K562 (cell line): ENCODE results near the gene PRELID1. TPM values are rescaled to one million over a fixed set of nuclear protein-coding genes. Genes with fewer than 3 reads are reported as not detected.

Experiments
- ATAC-seq: fragments of 200-7000 bp; cut with Tn5 transposase; 3 replicates; pipeline ENCODE4 v1.9.1; 2020; ENCODE audit warnings: moderate library complexity
- BruUV-seq: library from RNA; stranded (reverse); fragments of 400-500 nt; replicated peaks from 2 replicates; lab custom pipeline; 2021; lab: Mats Ljungman, UMichigan
- CTCF ChIA-PET: fragments of 300-600 bp; formaldehyde crosslinking; extraction: SDS; loops from one replicate; lab custom pipeline; 2021; ENCODE audit warnings: low intra/inter-chr PET ratio; lab: Yijun Ruan, JAX
- POLR2A ChIA-PET: fragments of 300-600, 350-650 bp; sonication (Branson Sonifier 250); formaldehyde crosslinking; extraction: SDS; loops from one replicate; lab custom pipeline; 2021; ENCODE audit warnings: antibody characterized with exemption, inconsistent platforms; lab: Yijun Ruan, JAX
- DNase-seq, 4 experiments: peaks; one replicate each; pipeline versions ENCODE4 v3.0.0 to v3.0.0-alpha.2; 2011 to 2018; ENCODE audit warnings: low spot score in 3 of 4, mixed read lengths in 3 of 4; ENCODE audit errors: extremely low read depth in 1 of 4
- FAIRE-seq: peaks from 2 replicates; lab custom pipeline; 2011; peaks lifted over from hg19 to GRCh38; lab: Jason Lieb, UNC
- H2AFZ ChIP-seq: 2 replicates; pipeline ENCODE4 v1.6.0; 2011; ENCODE audit warnings: low read depth, low read length, control low read depth, inconsistent platforms
- H3K27ac ChIP-seq: fragments of 200-600 bp; 3 replicates; pipeline ENCODE4 v1.8.0; 2011; ENCODE audit warnings: low read depth, mild to moderate bottlenecking, control low read depth, inconsistent platforms, low read length, moderate library complexity, mixed read lengths; ENCODE audit errors: extremely low read depth
- H3K27me3 ChIP-seq, 2 experiments: fragments of 300-600 bp in 1 of 2; 2 replicates in 1 of 2; 3 replicates in 1 of 2; pipeline versions ENCODE4 v1.6.0 to v1.8.0; 2011; ENCODE audit warnings: inconsistent platforms in 2 of 2, low read length in 2 of 2, mild to moderate bottlenecking in 1 of 2, mixed read lengths in 1 of 2, moderate library complexity in 1 of 2; ENCODE audit not compliant: control insufficient read depth in 2 of 2, insufficient read depth in 2 of 2
- H3K36me3 ChIP-seq: fragments of 300-600 bp; 3 replicates; pipeline ENCODE4 v1.8.0; 2011; ENCODE audit warnings: mild to moderate bottlenecking, low read length, inconsistent platforms; ENCODE audit not compliant: control insufficient read depth, insufficient read depth
- H3K4me1 ChIP-seq, 2 experiments: fragments of 200-600 bp in 1 of 2; replicated peaks in 1 of 2; 2 replicates in 1 of 2; 3 replicates in 1 of 2; pipeline versions ENCODE4 v1.5.1 to v1.8.0; 2011; ENCODE audit warnings: inconsistent platforms in 2 of 2, low read length in 2 of 2, mild to moderate bottlenecking in 1 of 2, mixed read lengths in 1 of 2, moderate library complexity in 1 of 2; ENCODE audit not compliant: control insufficient read depth in 2 of 2, insufficient read depth in 2 of 2
- H3K4me2 ChIP-seq: 2 replicates; pipeline ENCODE4 v1.6.1; 2011; ENCODE audit warnings: low read length, control low read depth, inconsistent platforms, mixed read lengths; ENCODE audit not compliant: insufficient read depth
- H3K4me3 ChIP-seq: fragments of 200-600 bp; sonication (generic), shearing (Covaris generic); 2 replicates; pipeline ENCODE4 v1.5.1; 2016; ENCODE audit warnings: control low read depth, inconsistent platforms
- H3K79me2 ChIP-seq: fragments of 200-600 bp; 3 replicates; pipeline ENCODE4 v1.8.0; 2011; ENCODE audit warnings: low read length, inconsistent platforms; ENCODE audit not compliant: control insufficient read depth, insufficient read depth
- H3K9ac ChIP-seq, 2 experiments: 2 replicates each; pipeline versions ENCODE4 v1.6.0 to v1.6.1; 2011; ENCODE audit warnings: low read depth in 2 of 2, low read length in 2 of 2, control low read depth in 1 of 2, inconsistent platforms in 1 of 2, mild to moderate bottlenecking in 1 of 2, mixed read lengths in 1 of 2; ENCODE audit not compliant: insufficient read depth in 1 of 2
- H3K9me1 ChIP-seq: one replicate; pipeline ENCODE4 v1.6.0; 2011; ENCODE audit warnings: inconsistent platforms, mild to moderate bottlenecking, low read length, moderate library complexity; ENCODE audit not compliant: control insufficient read depth, insufficient read depth
- H3K9me3 ChIP-seq: replicated peaks from 2 replicates; pipeline ENCODE4 v1.5.1; 2011; ENCODE audit warnings: low read depth, low read length, inconsistent platforms; ENCODE audit not compliant: control insufficient read depth, insufficient read depth
- H4K20me1 ChIP-seq: replicated peaks from 2 replicates; pipeline ENCODE4 v1.6.1; 2011; ENCODE audit warnings: low read length, inconsistent platforms, mixed read lengths; ENCODE audit not compliant: control insufficient read depth, insufficient read depth
- CBFA2T2 ChIP-seq: fragments of 450-650 bp; conservative IDR thresholded peaks from 2 replicates; pipeline ENCODE4 v1.6.1; 2017; ENCODE audit warnings: mild to moderate bottlenecking
- EGR1 ChIP-seq: fragments of 450-650 bp; conservative IDR thresholded peaks from 2 replicates; pipeline ENCODE4 v1.6.1; 2017; ENCODE audit warnings: mild to moderate bottlenecking
- ERF ChIP-seq: fragments of 450-650 bp; formaldehyde crosslinking; IDR thresholded peaks from 2 replicates; pipeline ENCODE4 v1.4.0; 2020; ENCODE audit warnings: mild to moderate bottlenecking, mixed read lengths
- MAX ChIP-seq: sonication (generic); formaldehyde crosslinking; IDR thresholded peaks from 2 replicates; pipeline ENCODE4 v1.9.0; 2022; ENCODE audit warnings: mild to moderate bottlenecking, missing genetic modification reagents
- MNT ChIP-seq, 2 experiments: fragments of 450-650 bp; conservative IDR thresholded peaks; 2 replicates each; pipeline ENCODE4 v1.6.1; 2017; ENCODE audit warnings: mild to moderate bottlenecking in 2 of 2, moderate library complexity in 2 of 2
- NFYB ChIP-seq: IDR thresholded peaks from 2 replicates; pipeline ENCODE4 v1.6.1; 2011; ENCODE audit warnings: mild to moderate bottlenecking, moderate library complexity; ENCODE audit not compliant: insufficient read length; ENCODE audit errors: extremely low read depth
- RAD51 ChIP-seq: fragments of 450-650 bp; IDR thresholded peaks from 2 replicates; pipeline ENCODE4 v1.7.1; 2016; ENCODE audit warnings: low read depth, mild to moderate bottlenecking, borderline replicate concordance
- SMARCB1 ChIP-seq: IDR thresholded peaks from 2 replicates; pipeline ENCODE4 v1.6.1; 2011; ENCODE audit warnings: improper control_type of control experiment, low read depth; ENCODE audit not compliant: insufficient read length
- TRIM24 ChIP-seq, 2 experiments: fragments of 450-650 bp; IDR thresholded peaks; 2 replicates each; pipeline ENCODE4 v1.6.1; 2016
- USF2 ChIP-seq: sonication (generic); formaldehyde crosslinking; IDR thresholded peaks from 2 replicates; pipeline ENCODE4 v1.5.0; 2020; ENCODE audit warnings: missing genetic modification reagents
- WGBS: fragments of 100-300 bp; shearing (Covaris generic); methylation state at CpG from one replicate; pipeline ENCODE4 v1.1.6; 2016; ENCODE audit warnings: low coverage, mixed read lengths; ENCODE audit not compliant: insufficient coverage; ENCODE audit errors: missing lambda C conversion rate; 5-methylcytosine and 5-hydroxymethylcytosine counted together
- in situ Hi-C: fragments of 300-500 bp; cut with MboI; formaldehyde crosslinking; loops from 4 replicates; pipeline ENCODE4 v1.15.0; 2018; ENCODE audit warnings: inconsistent platforms, mixed read lengths
- intact Hi-C: fragments of 100-400 bp; cut with micrococcal nuclease; formaldehyde crosslinking; loops from 2 replicates; pipeline ENCODE4 v1.14.2; 2022
- polyA plus RNA-seq, 8 experiments: library from polyadenylated mRNA; depleted of rRNA in 4 of 8; stranded (reverse) in 5 of 8; unstranded in 3 of 8; fragments of >200 nt; fragmentation: Nextera tagmentation in 2 of 8; fragmentation: Illumina TruSeq in 1 of 8; extraction: Ambion mirVana in 2 of 8; extraction: Trizol in 1 of 8; gene quantifications; 2 replicates each; pipeline versions ENCODE4 v1.2.1 to v1.2.3, GENCODE V29; 2011 to 2014; ENCODE audit warnings: inconsistent platforms in 1 of 8, missing spikeins in 1 of 8
- total RNA-seq, 7 experiments: library from RNA; depleted of rRNA in 6 of 7; stranded (reverse); fragments of >200 nt in 6 of 7; fragmentation: Illumina TruSeq in 2 of 7; extraction: Trizol in 2 of 7; gene quantifications; 2 replicates each; pipeline versions ENCODE4 v1.2.1 to v1.2.3, GENCODE V29; 2011 to 2021; ENCODE audit warnings: low replicate concordance in 1 of 7
- TF ChIP-seq, protein P1 (sequence below): sonication (generic); formaldehyde crosslinking; IDR thresholded peaks from 2 replicates; pipeline ENCODE4 v1.9.0; 2022; ENCODE audit warnings: mild to moderate bottlenecking, missing genetic modification reagents

PRELID1 gene
- total and polyA plus RNA-seq, 9 of the 15 experiments (the other 6 are each of a cell fraction or from before 2014, with no cell fraction given) = 40.1 to 484 (median 340) TPM

DNA sequence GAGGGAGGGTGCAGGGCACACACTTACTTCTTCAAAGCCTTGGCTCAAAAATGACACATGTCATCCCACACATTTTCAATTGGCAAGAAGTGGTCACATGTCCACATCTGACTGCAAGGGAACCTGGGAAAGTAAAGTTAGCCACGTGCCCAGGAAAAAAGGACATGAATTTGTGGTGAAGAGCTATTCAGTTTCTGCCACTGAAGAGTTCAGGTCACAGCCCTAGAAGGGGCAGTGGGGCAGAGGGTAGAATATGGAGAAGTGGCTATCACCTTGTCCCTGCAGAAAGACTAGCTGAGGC, 52.2 kb downstream of the PRELID1 start:
- DNase-seq = peak in 1 of 4 experiments; percentile 11
- H3K4me3 ChIP-seq = no peak overlapping the region
- H4K20me1 ChIP-seq = no peaks in the 10 kb centered on the region
- H3K27ac ChIP-seq = no peak overlapping the region
- ChIA-PET CTCF (no interaction called here), POLR2A (interaction anchor here (0.6 to 0.8 kb wide), 3 partner anchors 16 to 120 kb away, joined by 3 read pairs; no protein-coding TSS in a partner anchor)
- no peak overlapping the region for H3K9ac ChIP-seq
- BruUV-seq = no TSS peak
- in situ Hi-C loops (no loop called here), intact Hi-C loops (no loop called here)
- H2AFZ ChIP-seq = peak overlapping the region; percentile 46
- WGBS = 7% methylated on average over 1 of the region's 1 CpG
- H3K79me2 ChIP-seq = peaks cover 7% of the 10 kb centered on the region
- no peaks in the 10 kb centered on the region for H3K27me3 ChIP-seq
- no peaks in the 10 kb centered on the region for H3K9me1 ChIP-seq
- H3K4me2 ChIP-seq = no peak overlapping the region
- peaks cover 3 to 32% of the 10 kb centered on the region in 2 experiments; a peak in 4 of 5 replicates for H3K4me1 ChIP-seq
- ATAC-seq = no peak
- peak; percentile 80 for FAIRE-seq
- H3K36me3 ChIP-seq = no peaks in the 10 kb centered on the region
- H3K9me3 ChIP-seq = 0 out of 2 replicates have a peak, but pooled peaks cover 3% of the 10 kb centered on the region
- TF ChIP-seq NFYB = peak; percentile 61
- 0 out of 2 replicates have a peak, but pooled peaks have one; percentile 7 for TF ChIP-seq EGR1
- TF ChIP-seq MNT (conservative IDR thresholded peaks at IDR 0.05) = 0 out of 4 replicates have a peak, but pooled peaks of 1 of the 2 experiments have one; percentile 31
- peak; percentile 27 for TF ChIP-seq CBFA2T2
- TF ChIP-seq MAX = peak; percentile 76
- peak; percentile 80 for TF ChIP-seq USF2 (CRISPR knock-in tag)
- TF ChIP-seq, protein P1, sequence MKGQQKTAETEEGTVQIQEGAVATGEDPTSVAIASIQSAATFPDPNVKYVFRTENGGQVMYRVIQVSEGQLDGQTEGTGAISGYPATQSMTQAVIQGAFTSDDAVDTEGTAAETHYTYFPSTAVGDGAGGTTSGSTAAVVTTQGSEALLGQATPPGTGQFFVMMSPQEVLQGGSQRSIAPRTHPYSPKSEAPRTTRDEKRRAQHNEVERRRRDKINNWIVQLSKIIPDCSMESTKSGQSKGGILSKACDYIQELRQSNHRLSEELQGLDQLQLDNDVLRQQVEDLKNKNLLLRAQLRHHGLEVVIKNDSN (CRISPR knock-in tag) = peak; percentile 89
- no peak for TF ChIP-seq TRIM24 (IDR thresholded peaks at IDR 0.05)
- TF ChIP-seq RAD51 = peak; percentile 70; the same call in 1 of the 2 replicates
- TF ChIP-seq ERF (CRISPR knock-in tag) = no peak
- TF ChIP-seq SMARCB1 = no peak
